Measurements from ENCODE around the gene LRRC37A. TPM values are rescaled to one million over a fixed set of nuclear protein-coding genes. Genes with fewer than 3 reads are reported as not detected.
"Not testable (repeated sequence)": the region's sequence is repeated elsewhere in the genome, so short reads cannot be mapped to it uniquely, and the experiment has no call there.

LRRC37A gene
- polyA plus RNA-seq = 1 to 10 TPM in 1 of 2 donors, under 1 TPM in 1; 0.55 to 2.5 TPM

GRCh38 chr17:46294831-46295230 lies at the start of gene LRRC37A:
Gene LRRC37A (plus strand): TSS chr17:46295131. CDS start chr17:46295134, 3 bp downstream.
- H3K27ac ChIP-seq (ENCODE audit: low read depth in 2 of 2, low read length in 1 of 2); H3K36me3 ChIP-seq (ENCODE audit: control insufficient read depth in 2 of 2, insufficient read depth in 2 of 2, low read length in 1 of 2); H3K4me1 ChIP-seq (ENCODE audit: control insufficient read depth in 2 of 2, insufficient read depth in 2 of 2, low read length in 1 of 2); H3K9me3 ChIP-seq (ENCODE audit: control insufficient read depth in 2 of 2, insufficient read depth in 1 of 2, low read depth in 1 of 2, low read length in 1 of 2); H3K4me3 ChIP-seq (ENCODE audit: low read depth in 1 of 2, low read length in 2 of 2); H3K27me3 ChIP-seq (ENCODE audit: control insufficient read depth in 1 of 2, insufficient read depth in 2 of 2, low read length in 2 of 2): not testable (repeated sequence)
- no CpG with 5 or more reads among the region's 16 CpGs for WGBS, 2 donors

DNA sequence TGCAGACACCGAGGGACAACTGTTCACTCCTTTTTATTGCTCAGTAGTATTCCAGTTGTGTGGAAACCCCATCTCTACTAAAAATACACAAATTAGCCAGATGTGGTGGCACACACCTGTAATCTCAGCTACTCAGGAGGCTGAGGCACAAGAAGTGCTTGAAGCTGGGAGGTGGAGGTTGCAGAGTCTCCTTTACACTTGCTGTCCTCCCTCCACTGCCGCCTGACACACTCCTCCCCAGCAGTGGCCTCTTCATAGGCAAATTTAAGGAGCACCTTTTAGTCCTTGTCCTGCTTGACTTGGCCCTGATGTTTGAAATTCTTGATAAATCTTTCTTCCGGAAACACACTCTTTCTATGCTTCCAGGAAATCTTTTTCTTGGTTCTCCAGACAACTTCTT lies 45.8 kb upstream of the LRRC37A start:
- not testable (repeated sequence) for H3K27me3 ChIP-seq (ENCODE audit: control insufficient read depth in 1 of 2, insufficient read depth in 2 of 2, low read length in 2 of 2); H3K36me3 ChIP-seq (ENCODE audit: control insufficient read depth in 2 of 2, insufficient read depth in 2 of 2, low read length in 1 of 2); H3K4me3 ChIP-seq (ENCODE audit: low read depth in 1 of 2, low read length in 2 of 2); H3K9me3 ChIP-seq (ENCODE audit: control insufficient read depth in 2 of 2, insufficient read depth in 1 of 2, low read depth in 1 of 2, low read length in 1 of 2); H3K27ac ChIP-seq (ENCODE audit: low read depth in 2 of 2, low read length in 1 of 2); H3K4me1 ChIP-seq (ENCODE audit: control insufficient read depth in 2 of 2, insufficient read depth in 2 of 2, low read length in 1 of 2)
- WGBS, 2 donors = 88 to 92% methylated on average over 3 of the region's 3 CpGs

DNA sequence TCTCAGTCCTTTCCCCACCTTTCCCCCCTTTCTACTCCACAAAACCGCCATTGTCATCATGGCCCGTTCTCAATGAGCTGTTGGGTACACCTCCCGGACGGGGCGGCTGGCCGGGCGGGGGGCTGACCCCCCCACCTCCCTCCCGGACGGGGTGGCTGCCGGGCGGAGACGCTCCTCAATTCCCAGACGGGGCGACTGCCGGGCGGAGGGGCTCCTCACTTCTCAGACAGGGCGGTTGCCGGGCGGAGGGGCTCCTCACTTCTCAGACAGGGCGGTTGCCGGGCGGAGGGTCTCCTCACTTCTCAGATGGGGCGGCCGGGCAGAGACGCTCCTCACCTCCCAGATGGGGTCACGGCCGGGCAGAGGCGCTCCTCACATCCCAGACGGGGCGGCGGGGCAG lies 42.1 kb upstream of the LRRC37A start:
- H3K27me3 ChIP-seq (ENCODE audit: control insufficient read depth in 1 of 2, insufficient read depth in 2 of 2, low read length in 2 of 2); H3K9me3 ChIP-seq (ENCODE audit: control insufficient read depth in 2 of 2, insufficient read depth in 1 of 2, low read depth in 1 of 2, low read length in 1 of 2); H3K27ac ChIP-seq (ENCODE audit: low read depth in 2 of 2, low read length in 1 of 2); H3K36me3 ChIP-seq (ENCODE audit: control insufficient read depth in 2 of 2, insufficient read depth in 2 of 2, low read length in 1 of 2); H3K4me3 ChIP-seq (ENCODE audit: low read depth in 1 of 2, low read length in 2 of 2); H3K4me1 ChIP-seq (ENCODE audit: control insufficient read depth in 2 of 2, insufficient read depth in 2 of 2, low read length in 1 of 2): not testable (repeated sequence)
- WGBS, 2 donors = 84 to 92% methylated on average over 19 to 26 of the region's 31 CpGs

DNA sequence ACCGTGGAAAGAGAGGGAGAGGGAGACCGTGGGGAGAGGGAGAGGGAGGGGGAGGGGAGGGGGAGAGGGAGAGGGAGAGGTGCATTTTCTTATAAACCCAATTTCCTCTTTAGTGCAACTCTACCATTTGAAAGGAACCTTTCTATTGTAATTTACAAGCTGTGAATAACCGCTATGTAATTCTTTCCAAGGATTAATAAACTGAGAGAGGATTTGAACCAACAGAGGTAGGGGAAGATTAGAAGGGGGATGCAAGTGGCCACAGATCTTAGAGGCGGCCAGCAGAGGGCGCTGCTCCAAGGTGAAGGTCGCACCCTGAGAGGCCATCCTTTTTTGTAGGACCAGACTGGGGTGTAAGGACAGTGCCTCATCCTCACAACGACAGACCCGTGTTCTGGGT lies 41.2 kb upstream of the LRRC37A start:
- not testable (repeated sequence) for H3K9me3 ChIP-seq (ENCODE audit: control insufficient read depth in 2 of 2, insufficient read depth in 1 of 2, low read depth in 1 of 2, low read length in 1 of 2); H3K4me1 ChIP-seq (ENCODE audit: control insufficient read depth in 2 of 2, insufficient read depth in 2 of 2, low read length in 1 of 2); H3K27ac ChIP-seq (ENCODE audit: low read depth in 2 of 2, low read length in 1 of 2); H3K36me3 ChIP-seq (ENCODE audit: control insufficient read depth in 2 of 2, insufficient read depth in 2 of 2, low read length in 1 of 2); H3K4me3 ChIP-seq (ENCODE audit: low read depth in 1 of 2, low read length in 2 of 2); H3K27me3 ChIP-seq (ENCODE audit: control insufficient read depth in 1 of 2, insufficient read depth in 2 of 2, low read length in 2 of 2)
- WGBS, 2 donors = 22 to 32% methylated on average over 6 to 8 of the region's 8 CpGs

DNA sequence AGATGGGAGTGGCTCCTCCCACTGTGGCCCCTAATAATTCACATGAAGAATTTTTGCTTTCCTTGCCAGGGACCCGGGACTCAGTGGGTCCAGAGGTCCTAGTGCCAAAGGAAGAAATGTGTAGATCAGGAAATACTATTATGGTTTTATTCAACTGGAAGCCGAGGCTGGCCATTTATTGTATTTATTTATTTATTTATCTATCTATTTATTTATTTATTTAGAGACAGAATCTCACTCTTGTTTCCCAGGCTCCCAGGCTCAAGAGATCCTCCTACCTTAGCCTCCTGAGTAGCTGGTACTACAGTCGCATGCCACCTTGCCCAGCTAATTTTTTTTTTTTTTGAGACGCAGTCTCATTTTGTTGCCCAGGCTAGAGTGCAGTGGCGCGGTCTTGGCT lies 40.7 kb upstream of the LRRC37A start:
- not testable (repeated sequence) for H3K4me1 ChIP-seq (ENCODE audit: control insufficient read depth in 2 of 2, insufficient read depth in 2 of 2, low read length in 1 of 2); H3K9me3 ChIP-seq (ENCODE audit: control insufficient read depth in 2 of 2, insufficient read depth in 1 of 2, low read depth in 1 of 2, low read length in 1 of 2); H3K27me3 ChIP-seq (ENCODE audit: control insufficient read depth in 1 of 2, insufficient read depth in 2 of 2, low read length in 2 of 2); H3K27ac ChIP-seq (ENCODE audit: low read depth in 2 of 2, low read length in 1 of 2); H3K4me3 ChIP-seq (ENCODE audit: low read depth in 1 of 2, low read length in 2 of 2); H3K36me3 ChIP-seq (ENCODE audit: control insufficient read depth in 2 of 2, insufficient read depth in 2 of 2, low read length in 1 of 2)
- 93 to 98% methylated on average over 5 of the region's 6 CpGs for WGBS, 2 donors

GRCh38 chr17:46256369-46256768 lies 38.6 kb upstream of the LRRC37A start:
- not testable (repeated sequence) for H3K36me3 ChIP-seq (ENCODE audit: control insufficient read depth in 2 of 2, insufficient read depth in 2 of 2, low read length in 1 of 2); H3K27ac ChIP-seq (ENCODE audit: low read depth in 2 of 2, low read length in 1 of 2); H3K4me1 ChIP-seq (ENCODE audit: control insufficient read depth in 2 of 2, insufficient read depth in 2 of 2, low read length in 1 of 2); H3K27me3 ChIP-seq (ENCODE audit: control insufficient read depth in 1 of 2, insufficient read depth in 2 of 2, low read length in 2 of 2); H3K9me3 ChIP-seq (ENCODE audit: control insufficient read depth in 2 of 2, insufficient read depth in 1 of 2, low read depth in 1 of 2, low read length in 1 of 2); H3K4me3 ChIP-seq (ENCODE audit: low read depth in 1 of 2, low read length in 2 of 2)
- 73 to 82% methylated on average over 1 of the region's 1 CpG for WGBS, 2 donors

- not testable (repeated sequence) for H3K9me3 ChIP-seq (ENCODE audit: control insufficient read depth in 2 of 2, insufficient read depth in 1 of 2, low read depth in 1 of 2, low read length in 1 of 2); H3K4me1 ChIP-seq (ENCODE audit: control insufficient read depth in 2 of 2, insufficient read depth in 2 of 2, low read length in 1 of 2); H3K27me3 ChIP-seq (ENCODE audit: control insufficient read depth in 1 of 2, insufficient read depth in 2 of 2, low read length in 2 of 2); H3K36me3 ChIP-seq (ENCODE audit: control insufficient read depth in 2 of 2, insufficient read depth in 2 of 2, low read length in 1 of 2)
- 4 to 5% methylated on average over 22 to 42 of the region's 62 CpGs for WGBS, 2 donors
- Histone ChIP-seq H3K27ac (ENCODE audit: low read depth in 2 of 2, low read length in 1 of 2) (peak overlapping the region in 1 of 2 donors; percentile 15), H3K4me3 (ENCODE audit: low read depth in 1 of 2, low read length in 2 of 2) (peak overlapping the region; percentile 22 to 35)
Observed at GRCh38 chr17:46259845-46260661, 34.9 kb upstream of the LRRC37A start.

GRCh38 chr17:46262271-46262670 lies 32.7 kb upstream of the LRRC37A start:
- Histone ChIP-seq H3K36me3 (ENCODE audit: control insufficient read depth in 2 of 2, insufficient read depth in 2 of 2, low read length in 1 of 2) (no peaks in the 10 kb centered on the region), H3K27ac (ENCODE audit: low read depth in 2 of 2, low read length in 1 of 2) (no peak overlapping the region), H3K27me3 (ENCODE audit: control insufficient read depth in 1 of 2, insufficient read depth in 2 of 2, low read length in 2 of 2) (no peaks in the 10 kb centered on the region), H3K4me1 (ENCODE audit: control insufficient read depth in 2 of 2, insufficient read depth in 2 of 2, low read length in 1 of 2) (no peaks in the 10 kb centered on the region), H3K4me3 (ENCODE audit: low read depth in 1 of 2, low read length in 2 of 2) (no peak overlapping the region), H3K9me3 (ENCODE audit: control insufficient read depth in 2 of 2, insufficient read depth in 1 of 2, low read depth in 1 of 2, low read length in 1 of 2) (no peaks in the 10 kb centered on the region)
- WGBS, 2 donors = 86 to 87% methylated on average over 8 of the region's 8 CpGs

DNA sequence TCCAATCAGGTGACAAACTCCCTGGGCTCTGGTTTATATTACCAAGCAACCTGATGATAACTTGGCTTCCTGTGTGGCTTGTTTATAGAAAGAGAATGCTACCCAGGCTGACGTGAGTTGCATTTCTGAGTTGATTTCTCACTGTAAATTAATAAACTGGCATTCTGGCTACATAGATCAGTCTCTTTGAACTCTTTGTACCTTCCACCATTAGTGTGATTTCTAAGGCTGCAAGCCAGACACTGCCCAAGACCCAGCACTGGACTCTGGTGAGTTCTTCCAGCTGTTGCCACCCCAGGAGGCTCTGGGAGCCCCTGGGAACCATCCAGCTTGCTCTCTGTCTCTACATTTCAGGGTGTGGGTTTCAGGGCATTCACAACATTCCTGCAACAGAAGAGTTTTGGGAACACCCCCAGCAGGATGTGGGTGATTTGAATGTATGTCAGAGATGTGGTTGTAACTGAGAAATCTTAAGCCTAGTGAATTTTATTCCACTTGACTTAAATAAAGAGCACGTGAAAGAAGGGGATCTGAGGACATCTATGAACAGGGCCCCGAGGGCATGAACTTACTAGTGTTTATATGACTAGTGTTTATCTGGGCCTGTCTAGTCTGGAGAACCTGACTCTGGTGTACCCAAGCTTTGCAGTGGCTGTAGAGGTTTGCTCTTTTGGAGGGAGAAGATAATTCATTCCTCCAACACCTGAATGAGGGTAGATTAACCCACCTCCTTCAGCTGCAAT lies 30.3 kb upstream of the LRRC37A start:
- WGBS, 2 donors = 52% methylated on average over 3 of the region's 3 CpGs
- H3K27me3 ChIP-seq (ENCODE audit: control insufficient read depth in 1 of 2, insufficient read depth in 2 of 2, low read length in 2 of 2) = no peaks in the 10 kb centered on the region
- no peaks in the 10 kb centered on the region for H3K9me3 ChIP-seq (ENCODE audit: control insufficient read depth in 2 of 2, insufficient read depth in 1 of 2, low read depth in 1 of 2, low read length in 1 of 2)
- H3K4me3 ChIP-seq (ENCODE audit: low read depth in 1 of 2, low read length in 2 of 2) = no peak overlapping the region
- no peaks in the 10 kb centered on the region for H3K4me1 ChIP-seq (ENCODE audit: control insufficient read depth in 2 of 2, insufficient read depth in 2 of 2, low read length in 1 of 2)
- H3K36me3 ChIP-seq (ENCODE audit: control insufficient read depth in 2 of 2, insufficient read depth in 2 of 2, low read length in 1 of 2) = no peaks in the 10 kb centered on the region
- peak overlapping the region in 1 of 2 donors; percentile 29 for H3K27ac ChIP-seq (ENCODE audit: low read depth in 2 of 2, low read length in 1 of 2)
